AG04450 (cell line): Measurements from ENCODE around the gene SDHAF1. TPM values are rescaled to one million over a fixed set of nuclear protein-coding genes. Genes with fewer than 3 reads are reported as not detected.

ENCODE experiments used
- CTCF ChIA-PET: fragments of 300-600, 350-600 bp; formaldehyde crosslinking; extraction: SDS; loops from one replicate; lab custom pipeline; 2022; ENCODE audit warnings: antibody characterized with exemption, inconsistent platforms; lab: Charles Lee
- POLR2A ChIA-PET: fragments of 350-600 bp; formaldehyde crosslinking; extraction: SDS; loops from one replicate; lab custom pipeline; 2021; ENCODE audit warnings: antibody characterized with exemption, inconsistent platforms; lab: Yijun Ruan, JAX
- DNase-seq: peaks from one replicate; pipeline ENCODE4 v3.0.0-alpha.2; 2011; ENCODE audit warnings: low read depth, low spot score
- H3K27ac ChIP-seq: one replicate; pipeline ENCODE4 v1.5.1; 2012; ENCODE audit warnings: low read depth, low read length, control low read depth
- H3K27me3 ChIP-seq: one replicate; pipeline ENCODE4 v1.6.0; 2012; ENCODE audit warnings: low read length; ENCODE audit not compliant: control insufficient read depth, insufficient read depth
- H3K4me3 ChIP-seq: 2 replicates; pipeline ENCODE4 v1.5.1; 2011; ENCODE audit warnings: mild to moderate bottlenecking, low read depth, low read length, control low read depth
- H3K9me3 ChIP-seq: 2 replicates; pipeline ENCODE4 v1.5.1; 2012; ENCODE audit warnings: low read length; ENCODE audit not compliant: control insufficient read depth, insufficient read depth
- CTCF ChIP-seq: IDR thresholded peaks from 2 replicates; pipeline ENCODE4 v1.5.1; 2011; ENCODE audit warnings: low read depth, low read length, control low read depth, inconsistent platforms
- polyA plus RNA-seq: library from polyadenylated mRNA; depleted of rRNA; stranded (reverse); fragments of >200 nt; gene quantifications from 2 replicates; pipeline ENCODE4 v1.2.3, GENCODE V29; 2011

Gene SDHAF1
- polyA plus RNA-seq, 1 experiment, result 7.5 TPM

- DNase-seq, result no peak
- ChIA-PET POLR2A (no interaction called here), CTCF (no interaction called here)
- Histone ChIP-seq H3K27me3 (no peaks in the 10 kb centered on the region), H3K4me3 (no peak overlapping the region), H3K9me3 (no peaks in the 10 kb centered on the region; the same call in 1 of the 2 replicates), H3K27ac (no peak overlapping the region)
- TF ChIP-seq CTCF, result no peak
Measured at GRCh38 chr19:36028313-36029041, 33.5 kb downstream of the SDHAF1 start.

GRCh38 chr19:36030264-36031148 is 35.5 kb downstream of the SDHAF1 start:
- Histone ChIP-seq H3K27ac (no peak overlapping the region), H3K4me3 (no peak overlapping the region), H3K27me3 (no peaks in the 10 kb centered on the region), H3K9me3 (no peaks in the 10 kb centered on the region; the same call in 1 of the 2 replicates)
- no peak for DNase-seq
- 0 out of 2 replicates have a peak, but pooled peaks have one; percentile 11 for TF ChIP-seq CTCF
- ChIA-PET POLR2A (interaction anchor here (0.6 kb wide), 1 partner anchor 84 kb away, joined by 3 read pairs; the partner anchor contains the start of gene POLR2I), CTCF (interaction anchor here (1.2 to 1.5 kb wide), 3 partner anchors 23 to 30 kb away, joined by 3 to 5 read pairs (median 5); partner anchors contain the start of gene THAP8)

- DNase-seq, result no peak
- Histone ChIP-seq H3K27me3 (no peaks in the 10 kb centered on the region), H3K27ac (no peak overlapping the region), H3K9me3 (no peaks in the 10 kb centered on the region; the same call in 1 of the 2 replicates), H3K4me3 (no peak overlapping the region)
- ChIA-PET POLR2A (no interaction called here), CTCF (interaction anchor here (1.2 to 1.5 kb wide), 2 partner anchors 22 to 30 kb away, joined by 3 to 5 read pairs; partner anchors contain the start of gene THAP8)
- no peak for TF ChIP-seq CTCF
Measured at GRCh38 chr19:36031308-36031707, 36.3 kb downstream of the SDHAF1 start.

GRCh38 chr19:36032251-36033104 is 37.5 kb downstream of the SDHAF1 start, which contains the start of gene CLIP3:
CLIP3 (minus strand) TSS chr19:36032873; CDS start chr19:36032357, 516 bp downstream.
- no peaks in the 10 kb centered on the region for H3K27me3 ChIP-seq
- H3K9me3 ChIP-seq, result no peaks in the 10 kb centered on the region; the same call in 1 of the 2 replicates
- no peak for TF ChIP-seq CTCF
- ChIA-PET CTCF (no interaction called here), POLR2A (no interaction called here)
- H3K4me3 ChIP-seq, result peak within 1 kb of the TSS; percentile 89
- peak; percentile 32 for DNase-seq
- no peak within 1 kb of the TSS for H3K27ac ChIP-seq
